GM21717 (cell line): ENCODE results near the gene WDFY2.

Source experiments
- ATAC-seq: cut with Tn5 transposase; IDR thresholded peaks from one replicate; pipeline ENCODE4 v1.9.1; 2021; ENCODE audit warnings: mild to moderate bottlenecking, moderate library complexity; ENCODE audit not compliant: unreplicated experiment

The WDFY2 gene

GRCh38 chr13:51783428-51784094 is 199.3 kb downstream of the WDFY2 start:
- ATAC-seq, result no peak

DNA sequence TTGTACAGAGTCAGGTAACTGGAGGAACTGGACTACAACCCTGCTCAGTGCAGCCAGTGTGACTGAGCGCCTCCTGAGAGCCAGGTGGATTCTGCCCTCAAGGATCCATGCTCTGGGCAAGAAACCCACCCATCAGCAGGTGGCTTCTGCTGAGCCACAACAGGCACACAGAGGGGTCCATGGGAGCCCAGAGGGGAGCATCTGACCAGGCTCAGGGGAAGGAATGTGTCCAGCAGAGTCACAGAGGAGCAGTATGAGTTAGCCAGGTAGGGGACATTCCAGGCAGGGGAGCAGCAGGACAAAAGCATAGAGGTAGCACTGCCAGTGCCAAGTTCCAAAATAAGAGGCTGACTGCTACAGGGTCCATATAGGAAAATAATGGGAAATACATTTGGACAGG is 199.8 kb downstream of the WDFY2 start:
- ATAC-seq, result no peak

GRCh38 chr13:51785712-51786424 is 201.6 kb downstream of the WDFY2 start:
- no peak for ATAC-seq

GRCh38 chr13:51786425-51787265 is 202.4 kb downstream of the WDFY2 start:
- ATAC-seq, result no peak

DNA sequence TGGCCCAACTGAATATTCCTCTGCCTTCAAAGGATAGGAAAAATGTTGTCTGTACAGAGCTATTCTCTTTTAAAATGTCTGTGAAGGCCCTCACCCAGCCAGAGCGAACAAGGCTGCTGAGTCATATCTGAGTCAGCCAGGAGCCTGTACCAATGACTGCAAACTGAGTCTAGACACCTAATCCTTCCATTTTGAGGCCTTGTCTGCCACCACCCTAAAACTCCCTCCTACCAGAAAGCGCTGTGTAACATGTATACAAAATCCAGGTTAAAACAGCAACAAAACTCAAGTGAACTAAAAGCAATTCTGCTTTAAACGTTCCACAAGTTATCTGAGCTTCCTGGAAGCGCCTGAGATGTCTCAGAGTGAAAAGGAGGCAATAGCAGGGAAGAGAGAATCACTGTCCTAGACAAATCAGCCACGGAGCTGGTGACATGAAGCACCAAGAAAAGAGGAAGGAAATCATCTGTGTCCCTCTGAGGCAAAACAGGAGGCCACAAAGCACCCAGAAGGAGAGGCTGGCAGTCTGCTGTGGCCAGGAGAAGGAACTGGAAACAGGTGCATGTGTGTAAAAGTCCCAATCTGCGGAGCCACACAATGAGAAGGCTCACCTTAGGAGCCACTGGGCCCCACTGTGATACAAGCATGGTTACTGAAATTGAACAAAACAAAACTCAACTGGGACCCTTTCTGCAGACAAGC is 209.5 kb downstream of the WDFY2 start:
- peak; percentile 72 for ATAC-seq

DNA sequence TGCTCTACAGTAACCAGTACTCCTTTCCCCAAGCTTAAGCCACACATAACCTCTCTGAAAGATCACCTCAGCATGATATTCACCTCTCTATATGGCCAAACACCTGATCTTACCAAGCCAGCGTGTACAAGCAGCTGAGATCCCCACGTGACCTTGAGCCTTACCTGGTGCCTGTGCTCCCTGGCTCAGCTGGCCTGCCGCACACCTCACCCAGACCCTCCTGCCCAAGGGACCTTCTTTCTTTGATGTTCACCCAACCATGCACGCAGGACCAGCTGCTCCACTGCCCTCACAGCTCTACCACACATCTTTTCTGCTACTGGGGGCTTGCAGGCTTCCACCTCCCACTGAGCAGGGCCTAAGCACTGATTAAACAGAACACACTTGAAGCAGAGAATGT is 210.7 kb downstream of the WDFY2 start:
- no peak for ATAC-seq

DNA sequence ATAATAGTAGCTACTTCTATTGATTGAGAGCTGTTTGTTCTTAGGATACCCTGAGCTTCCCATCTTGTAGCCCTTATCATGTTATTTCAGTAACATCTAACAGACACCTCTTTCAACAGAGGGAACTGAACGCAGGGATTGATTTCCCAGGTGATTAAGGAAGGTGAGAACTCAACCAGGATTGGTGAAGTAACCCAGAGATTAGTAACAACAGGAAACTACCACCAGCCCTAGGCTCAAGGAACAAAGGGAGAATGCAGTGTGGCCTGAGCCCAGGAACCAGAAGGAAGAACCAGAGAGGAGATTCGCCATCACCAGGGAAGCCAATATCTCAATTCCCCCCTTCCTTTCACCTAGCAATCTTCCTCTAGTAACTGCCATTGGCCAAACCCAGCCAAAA is 211.2 kb downstream of the WDFY2 start:
- ATAC-seq, result no peak

DNA sequence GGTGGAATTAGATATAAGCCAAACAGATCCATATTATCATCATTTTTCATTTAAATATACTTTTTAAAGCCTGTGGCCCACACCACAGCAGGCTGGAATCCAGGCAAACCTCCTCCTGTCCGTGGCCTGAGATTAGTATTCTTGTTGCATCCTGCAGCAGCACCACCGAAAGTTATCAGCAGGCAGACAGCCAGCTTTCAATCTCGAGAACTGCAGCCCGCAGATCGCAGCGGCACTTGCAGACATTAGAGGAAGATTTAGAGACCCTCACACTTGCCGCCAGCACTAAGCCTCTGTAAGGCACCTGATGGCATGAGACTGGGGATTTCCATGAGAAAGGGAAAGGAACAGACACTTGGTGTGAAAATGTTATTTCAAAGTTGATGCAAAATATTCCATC is 212.3 kb downstream of the WDFY2 start:
- ATAC-seq, result no peak

DNA sequence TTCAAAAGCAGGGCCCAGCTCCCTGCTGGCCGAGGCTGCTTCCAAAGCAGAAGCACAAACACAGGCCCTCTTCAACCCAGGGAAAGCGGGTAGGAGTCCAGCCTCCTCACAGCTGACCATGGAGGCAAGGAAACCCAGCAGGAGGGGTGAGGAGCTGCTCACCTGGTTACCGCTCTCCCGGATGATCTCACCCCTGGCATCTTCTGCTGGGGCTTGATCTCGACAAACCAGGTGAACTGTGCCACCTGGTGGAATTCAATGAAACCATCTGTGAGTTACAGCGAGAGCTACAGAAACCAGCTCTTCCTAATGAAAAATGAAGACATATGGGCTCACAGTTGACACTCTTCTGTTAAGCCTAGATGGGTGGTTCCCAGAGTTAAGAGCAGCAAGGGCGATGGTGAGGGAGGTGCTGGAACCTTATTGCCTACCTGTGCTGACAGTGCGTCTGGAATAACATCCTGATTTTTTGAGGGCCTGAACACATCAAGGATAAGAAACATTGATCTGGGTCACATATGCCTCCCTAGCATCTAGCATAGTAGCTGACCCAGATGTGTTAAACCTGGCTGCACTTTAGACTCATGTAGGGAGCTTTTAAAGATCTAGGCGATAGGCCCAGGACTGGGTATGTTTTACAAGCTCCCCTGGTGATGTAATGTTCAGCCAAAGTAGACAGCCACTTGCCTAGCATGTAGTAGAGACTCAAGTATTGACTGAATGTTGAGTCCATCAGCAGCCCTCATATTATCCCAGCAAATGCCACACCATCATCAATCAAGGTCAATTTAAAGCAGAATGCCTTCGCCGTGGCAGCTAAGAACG is 213.6 kb downstream of the WDFY2 start:
- ATAC-seq, result peak; percentile 33

DNA sequence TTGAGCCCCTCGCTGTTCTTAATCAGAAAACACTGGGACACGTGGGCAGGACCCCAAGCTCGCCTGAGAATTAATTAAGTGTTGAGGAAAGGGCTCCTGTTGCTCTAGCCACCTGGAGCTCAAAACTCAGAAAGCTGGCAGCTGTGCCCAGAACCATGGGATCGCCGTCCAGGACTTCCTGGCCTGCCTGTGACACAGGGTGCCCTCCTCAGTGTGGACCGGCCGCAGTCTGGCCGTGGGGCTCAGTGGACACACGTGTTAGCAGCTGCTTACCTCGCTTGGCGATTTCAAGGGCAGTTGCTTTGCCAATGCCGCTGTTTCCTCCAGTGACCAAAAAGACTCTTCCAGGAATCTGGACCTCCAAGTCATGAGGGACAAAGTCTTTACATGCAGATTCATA is 215.0 kb downstream of the WDFY2 start:
- ATAC-seq, result no peak

- no peak for ATAC-seq
These were observed 216.2 kb downstream of the WDFY2 start for GRCh38 chr13:51800486-51800885.

DNA sequence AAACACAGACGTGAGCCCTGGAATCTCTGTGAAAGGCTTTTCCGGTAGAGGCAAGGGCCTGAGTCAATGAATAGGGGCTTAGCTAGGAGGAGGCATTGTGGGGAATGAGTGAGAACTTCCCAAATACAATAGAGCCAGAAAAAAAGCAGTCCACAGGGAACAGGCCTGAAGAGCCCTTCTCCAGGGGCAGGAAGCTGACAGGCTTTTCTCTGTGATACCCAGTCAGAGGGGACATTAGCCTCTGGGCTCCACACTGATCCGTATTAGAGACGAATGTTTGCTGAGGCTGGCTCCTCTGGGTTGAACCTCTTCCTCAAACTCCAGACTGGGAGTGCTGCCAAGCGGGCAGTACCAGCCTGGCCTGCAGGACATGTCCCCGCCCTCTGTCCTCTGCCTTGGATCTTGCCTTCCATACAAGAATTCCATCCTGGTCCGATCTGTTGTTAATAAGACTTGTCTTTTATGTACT is 217.4 kb downstream of the WDFY2 start:
- no peak for ATAC-seq

- ATAC-seq, result peak; percentile 1
These were observed 218.6 kb downstream of the WDFY2 start for GRCh38 chr13:51802631-51803418.

- ATAC-seq, result peak; percentile 84
These were observed 219.4 kb downstream of the WDFY2 start, which contains the start of gene DHRS12 for GRCh38 chr13:51803422-51804294. TSS of gene DHRS12 (minus strand) at chr13:51804163. CDS start at chr13:51799659, 4,504 bp downstream.

- ATAC-seq, result peak; percentile 12
These were observed 220.3 kb downstream of the WDFY2 start for GRCh38 chr13:51804295-51805172.

- ATAC-seq, result no peak
These were observed 221.1 kb downstream of the WDFY2 start for GRCh38 chr13:51805313-51805712.

- ATAC-seq, result no peak
These were observed 221.7 kb downstream of the WDFY2 start for GRCh38 chr13:51805925-51806324.
